Panc1 (cell line): ENCODE measurements around the gene SAPCD1. TPM values are rescaled to one million over a fixed set of nuclear protein-coding genes. Genes with fewer than 3 reads are reported as not detected.
"Not testable (repeated sequence)": the region's sequence is repeated elsewhere in the genome, so short reads cannot be mapped to it uniquely, and the experiment has no call there.

ENCODE experiments used
- ATAC-seq: fragments of 200-7000 bp; cut with Tn5 transposase; 2 replicates; pipeline ENCODE4 v1.9.1; 2020; ENCODE audit warnings: mild to moderate bottlenecking, moderate library complexity
- BruUV-seq: library from RNA; stranded (reverse); fragments of 400-500 nt; replicated peaks from 2 replicates; lab custom pipeline; 2021; lab: Mats Ljungman, UMichigan
- CTCF ChIA-PET: fragments of 300-600 bp; sonication (Branson Sonifier 250); formaldehyde crosslinking; loops from one replicate; lab custom pipeline; 2022; ENCODE audit warnings: antibody characterized with exemption; lab: Charles Lee
- POLR2A ChIA-PET: fragments of 300-600 bp; sonication (Branson Sonifier 250); formaldehyde crosslinking; loops from one replicate; lab custom pipeline; 2022; ENCODE audit warnings: antibody characterized with exemption; lab: Charles Lee
- DNase-seq: peaks from one replicate; pipeline ENCODE4 v3.0.0-alpha.2; 2010; ENCODE audit warnings: low read depth, low spot score
- H3K27ac ChIP-seq: 2 replicates; pipeline ENCODE4 v1.5.1; 2011; ENCODE audit warnings: mild to moderate bottlenecking, low read length, inconsistent platforms
- H3K27me3 ChIP-seq: fragments of 200-500 bp; sonication (Bioruptor generic); 2 replicates; pipeline ENCODE4 v1.6.0; 2014; ENCODE audit warnings: low read length, inconsistent platforms; ENCODE audit not compliant: control insufficient read depth, insufficient read depth
- H3K36me3 ChIP-seq: fragments of 200-500 bp; sonication (Bioruptor generic); 2 replicates; pipeline ENCODE4 v1.5.1; 2014; ENCODE audit warnings: inconsistent platforms, mild to moderate bottlenecking, low read length, moderate library complexity; ENCODE audit not compliant: control insufficient read depth, insufficient read depth
- H3K4me1 ChIP-seq: 2 replicates; pipeline ENCODE4 v1.5.1; 2011; ENCODE audit warnings: inconsistent platforms, mild to moderate bottlenecking, low read length, moderate library complexity; ENCODE audit not compliant: control insufficient read depth, insufficient read depth
- H3K4me3 ChIP-seq, 2 experiments: 2 replicates each; pipeline ENCODE4 v1.5.1; 2011 to 2012; ENCODE audit warnings: low read depth in 2 of 2, low read length in 2 of 2, mild to moderate bottlenecking in 2 of 2, inconsistent platforms in 1 of 2, moderate library complexity in 1 of 2
- H3K9me3 ChIP-seq: fragments of 200-500 bp; sonication (Bioruptor generic); 2 replicates; pipeline ENCODE4 v1.5.1; 2014; ENCODE audit warnings: low read depth, mild to moderate bottlenecking, inconsistent platforms, low read length, moderate library complexity; ENCODE audit not compliant: control insufficient read depth, insufficient read depth
- CTCF ChIP-seq: fragments of 450-650 bp; IDR thresholded peaks from 2 replicates; pipeline ENCODE4 v1.5.1; 2017; ENCODE audit warnings: mild to moderate bottlenecking
- POLR2AphosphoS5 ChIP-seq: IDR thresholded peaks from 2 replicates; pipeline ENCODE4 v1.6.1; 2012; ENCODE audit warnings: mild to moderate bottlenecking, low read depth, low read length, moderate library complexity
- REST ChIP-seq, 2 experiments: IDR thresholded peaks; 2 replicates each; pipeline ENCODE4 v1.6.1; 2011 to 2012; ENCODE audit warnings: low read depth in 2 of 2, control low read depth in 1 of 2, low read length in 1 of 2, mild to moderate bottlenecking in 1 of 2, moderate library complexity in 1 of 2; ENCODE audit not compliant: insufficient read depth in 1 of 2
- SIN3A ChIP-seq: IDR thresholded peaks from 2 replicates; pipeline ENCODE4 v1.6.1; 2012; ENCODE audit warnings: low read depth, mild to moderate bottlenecking, low read length, moderate library complexity, borderline replicate concordance; ENCODE audit not compliant: insufficient read depth
- TCF7L2 ChIP-seq: IDR thresholded peaks from 2 replicates; pipeline ENCODE4 v1.6.1; 2011; ENCODE audit warnings: mild to moderate bottlenecking, low read depth, low read length, inconsistent platforms
- in situ Hi-C: cut with HindIII; loops from 2 replicates; pipeline ENCODE4 v1.10.0; 2016; ENCODE audit warnings: low sequenced_read_pairs, low pct_unique_long_range_greater_than_20kb
- intact Hi-C: fragments of 100-400 bp; cut with micrococcal nuclease; formaldehyde crosslinking; loops from one replicate; pipeline ENCODE4 v1.10.0; 2022; ENCODE audit not compliant: unreplicated experiment
- total RNA-seq: library from RNA; stranded (reverse); gene quantifications from one replicate; pipeline ENCODE4 v1.2.1, GENCODE V29; 2021; ENCODE audit not compliant: unreplicated experiment

SAPCD1 gene
- total RNA-seq, 1 experiment from 2014 or later: 6.3 TPM

GRCh38 chr6:31799781-31800180, 37.3 kb downstream of the SAPCD1 start:
- ChIA-PET CTCF (no interaction called here), POLR2A (no interaction called here)
- ATAC-seq (no peak), DNase-seq (no peak)
- Histone ChIP-seq H3K9me3 (no peaks in the 10 kb centered on the region), H3K4me1 (peaks cover 5% of the 10 kb centered on the region; the same call in 1 of the 2 replicates), H3K36me3 (no peaks in the 10 kb centered on the region; the same call in 1 of the 2 replicates), H3K4me3 (no peak overlapping the region), H3K27ac (no peak overlapping the region), H3K27me3 (no peaks in the 10 kb centered on the region)
- BruUV-seq: no TSS peak
- TF ChIP-seq SIN3A: no peak
- TF ChIP-seq TCF7L2: no peak
- TF ChIP-seq REST (IDR thresholded peaks at IDR 0.05; ENCODE audit: insufficient read depth in 1 of 2, low read depth in 2 of 2, low read length in 1 of 2): no peak
- no peak for TF ChIP-seq POLR2AphosphoS5
- no peak for TF ChIP-seq CTCF
- in situ Hi-C loops (no loop called here), intact Hi-C loops (no loop called here)

GRCh38 chr6:31801031-31801927, 38.8 kb downstream of the SAPCD1 start:
- H3K36me3 ChIP-seq, H3K27ac ChIP-seq, H3K4me3 ChIP-seq, DNase-seq, intact Hi-C loops, BruUV-seq, H3K27me3 ChIP-seq, in situ Hi-C loops, ATAC-seq, CTCF ChIA-PET, H3K9me3 ChIP-seq, H3K4me1 ChIP-seq: not testable (repeated sequence)
- POLR2A ChIA-PET: interaction anchor here (0.6 kb wide), 2 partner anchors 19 to 20 kb away, joined by 3 read pairs; no protein-coding TSS in a partner anchor
